SKM-1 (cell line): Measurements from ENCODE around the gene DLEC1.
"Not testable (repeated sequence)": the region's sequence is repeated elsewhere in the genome, so short reads cannot be mapped to it uniquely, and the experiment has no call there.

Source experiments
- DNase-seq: peaks from one replicate; lab custom pipeline; 2025; ENCODE audit not compliant: unreplicated experiment; lab: John Stamatoyannopoulos, UW

The DLEC1 gene

GRCh38 chr3:38034335-38034734 lies 4.7 kb upstream of the DLEC1 start:
- not testable (repeated sequence) for DNase-seq

- no peak for DNase-seq
Measured at GRCh38 chr3:38036286-38036685, 2.7 kb upstream of the DLEC1 start.

- DNase-seq = no peak
Measured at GRCh38 chr3:38036906-38037305, 2.1 kb upstream of the DLEC1 start.

- no peak for DNase-seq
Measured at GRCh38 chr3:38038447-38038911, 529 bp upstream of the DLEC1 start.

GRCh38 chr3:38039899-38040261 lies 872 bp downstream of the DLEC1 start:
- peak; percentile 88 for DNase-seq

- no peak for DNase-seq
Measured at GRCh38 chr3:38040401-38040800, 1.4 kb downstream of the DLEC1 start.

- no peak for DNase-seq
Measured at GRCh38 chr3:38043486-38043885, 4.5 kb downstream of the DLEC1 start.

GRCh38 chr3:38046027-38046426 lies 7.0 kb downstream of the DLEC1 start:
- DNase-seq = no peak

- DNase-seq = no peak
Measured at GRCh38 chr3:38046821-38047220, 7.8 kb downstream of the DLEC1 start.

- DNase-seq = no peak
Measured at GRCh38 chr3:38047896-38048295, 8.9 kb downstream of the DLEC1 start.

- no peak for DNase-seq
Measured at GRCh38 chr3:38049358-38050126, 10.5 kb downstream of the DLEC1 start.

- no peak for DNase-seq
Measured at GRCh38 chr3:38051131-38051530, 12.1 kb downstream of the DLEC1 start.

GRCh38 chr3:38053286-38053685 lies 14.3 kb downstream of the DLEC1 start:
- DNase-seq = not testable (repeated sequence)

- DNase-seq = not testable (repeated sequence)
Measured at GRCh38 chr3:38053813-38054498, 14.9 kb downstream of the DLEC1 start.

GRCh38 chr3:38054499-38055001 lies 15.5 kb downstream of the DLEC1 start:
- no peak for DNase-seq

- DNase-seq = no peak
Measured at GRCh38 chr3:38059148-38059547, 20.1 kb downstream of the DLEC1 start.

GRCh38 chr3:38059591-38059990 lies 20.6 kb downstream of the DLEC1 start:
- DNase-seq = no peak

- no peak for DNase-seq
Measured at GRCh38 chr3:38062809-38063208, 23.8 kb downstream of the DLEC1 start.

GRCh38 chr3:38064453-38064852 lies 25.4 kb downstream of the DLEC1 start:
- not testable (repeated sequence) for DNase-seq

- DNase-seq = peak; percentile 45
Measured at GRCh38 chr3:38067508-38068233, 28.7 kb downstream of the DLEC1 start.

- no peak for DNase-seq
Measured at GRCh38 chr3:38070013-38070412, 31.0 kb downstream of the DLEC1 start.

GRCh38 chr3:38077073-38077472 lies 38.1 kb downstream of the DLEC1 start:
- DNase-seq = not testable (repeated sequence)
